Glutamatergic neuron (in vitro differentiated cells): Measurements from ENCODE around the gene TMEM184C. TPM values are rescaled to one million over a fixed set of nuclear protein-coding genes. Genes with fewer than 3 reads are reported as not detected.
A peak's percentile ranks its signal among the peaks of the same experiment; 100 is the strongest.

Experiments
- DNase-seq: peaks from one replicate; pipeline ENCODE4 v3.0.0; 2022
- H3K27ac Mint-ChIP-seq: one replicate; pipeline ENCODE4 v1.8.0; 2020; ENCODE audit warnings: mild to moderate bottlenecking, mixed read lengths, inconsistent platforms; ENCODE audit not compliant: unreplicated experiment
- H3K27me3 Mint-ChIP-seq: one replicate; pipeline ENCODE4 v1.8.0; 2020; ENCODE audit warnings: mild to moderate bottlenecking, moderate library complexity, mixed read lengths, inconsistent platforms; ENCODE audit not compliant: unreplicated experiment
- H3K36me3 Mint-ChIP-seq: one replicate; pipeline ENCODE4 v1.8.0; 2020; ENCODE audit warnings: mild to moderate bottlenecking, mixed read lengths, inconsistent platforms; ENCODE audit not compliant: unreplicated experiment
- H3K4me1 Mint-ChIP-seq: one replicate; pipeline ENCODE4 v1.8.0; 2020; ENCODE audit warnings: mild to moderate bottlenecking, low read depth, mixed read lengths, inconsistent platforms; ENCODE audit not compliant: unreplicated experiment
- H3K4me3 Mint-ChIP-seq: one replicate; pipeline ENCODE4 v1.8.0; 2020; ENCODE audit warnings: mild to moderate bottlenecking, mixed read lengths, inconsistent platforms; ENCODE audit not compliant: unreplicated experiment
- H3K9me3 Mint-ChIP-seq: one replicate; pipeline ENCODE4 v1.8.0; 2020; ENCODE audit warnings: mild to moderate bottlenecking, moderate library complexity, mixed read lengths, inconsistent platforms; ENCODE audit not compliant: unreplicated experiment
- total RNA-seq: library from RNA; stranded (reverse); fragmentation: NEBNext Ultra II Directional; extraction: Animal tissue kit (Norgen Biotek cat#: 25700); gene quantifications from one replicate; pipeline ENCODE4 v1.2.1, GENCODE V29; 2021; ENCODE audit not compliant: unreplicated experiment
- TF ChIP-seq, protein P1 (sequence below): fragments of 200-600 bp; sonication (generic); IDR thresholded peaks from one replicate; pipeline ENCODE4 v1.5.0; 2021; ENCODE audit not compliant: partially characterized antibody, unreplicated experiment

Gene TMEM184C
- total RNA-seq, 1 donor from 2014 or later: 31.6 TPM

DNA sequence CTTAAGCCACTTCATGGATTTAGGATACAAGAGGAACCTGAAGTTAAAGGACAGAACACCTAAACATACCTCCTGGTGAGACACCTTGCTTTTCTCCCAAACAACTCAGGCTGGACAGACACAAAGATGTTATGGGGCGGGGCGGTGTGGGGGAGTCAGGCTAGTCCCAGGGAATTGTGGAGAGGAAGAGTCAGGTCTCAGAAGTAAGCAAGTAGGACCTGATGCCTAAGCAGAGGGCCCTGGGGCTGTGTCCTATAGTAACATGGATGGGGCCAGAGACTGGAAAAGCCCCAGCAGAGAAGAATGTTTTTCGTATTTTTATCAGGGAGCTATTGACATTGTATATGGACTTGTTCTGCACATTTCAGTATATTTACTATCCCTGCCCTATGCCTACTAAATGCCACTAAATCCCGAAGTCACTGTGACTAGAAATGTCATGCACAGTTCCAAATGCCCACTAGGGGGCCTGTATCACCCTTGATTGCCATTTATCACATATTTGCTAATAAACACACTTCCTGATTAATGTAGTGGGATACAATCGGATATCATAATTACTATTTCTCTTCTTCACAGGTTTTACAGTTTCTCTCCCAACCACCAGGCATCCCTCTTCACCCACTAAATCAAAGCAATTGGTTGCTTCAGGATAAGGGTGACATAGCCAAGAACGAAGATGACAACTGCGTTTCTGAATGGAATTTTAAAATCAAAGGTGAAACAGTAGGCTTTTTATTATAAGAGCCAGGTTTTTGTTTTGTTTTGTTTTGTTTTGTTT, 90.9 kb downstream of the TMEM184C start:
- Mint-ChIP-seq H3K4me1 (no peaks in the 10 kb centered on the region), H3K27ac (no peak overlapping the region), H3K9me3 (no peaks in the 10 kb centered on the region), H3K4me3 (no peak overlapping the region), H3K36me3 (no peaks in the 10 kb centered on the region), H3K27me3 (no peaks in the 10 kb centered on the region)
- peak; percentile 46 for DNase-seq
- TF ChIP-seq, protein P1, sequence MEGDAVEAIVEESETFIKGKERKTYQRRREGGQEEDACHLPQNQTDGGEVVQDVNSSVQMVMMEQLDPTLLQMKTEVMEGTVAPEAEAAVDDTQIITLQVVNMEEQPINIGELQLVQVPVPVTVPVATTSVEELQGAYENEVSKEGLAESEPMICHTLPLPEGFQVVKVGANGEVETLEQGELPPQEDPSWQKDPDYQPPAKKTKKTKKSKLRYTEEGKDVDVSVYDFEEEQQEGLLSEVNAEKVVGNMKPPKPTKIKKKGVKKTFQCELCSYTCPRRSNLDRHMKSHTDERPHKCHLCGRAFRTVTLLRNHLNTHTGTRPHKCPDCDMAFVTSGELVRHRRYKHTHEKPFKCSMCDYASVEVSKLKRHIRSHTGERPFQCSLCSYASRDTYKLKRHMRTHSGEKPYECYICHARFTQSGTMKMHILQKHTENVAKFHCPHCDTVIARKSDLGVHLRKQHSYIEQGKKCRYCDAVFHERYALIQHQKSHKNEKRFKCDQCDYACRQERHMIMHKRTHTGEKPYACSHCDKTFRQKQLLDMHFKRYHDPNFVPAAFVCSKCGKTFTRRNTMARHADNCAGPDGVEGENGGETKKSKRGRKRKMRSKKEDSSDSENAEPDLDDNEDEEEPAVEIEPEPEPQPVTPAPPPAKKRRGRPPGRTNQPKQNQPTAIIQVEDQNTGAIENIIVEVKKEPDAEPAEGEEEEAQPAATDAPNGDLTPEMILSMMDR: peak; percentile 97

DNA sequence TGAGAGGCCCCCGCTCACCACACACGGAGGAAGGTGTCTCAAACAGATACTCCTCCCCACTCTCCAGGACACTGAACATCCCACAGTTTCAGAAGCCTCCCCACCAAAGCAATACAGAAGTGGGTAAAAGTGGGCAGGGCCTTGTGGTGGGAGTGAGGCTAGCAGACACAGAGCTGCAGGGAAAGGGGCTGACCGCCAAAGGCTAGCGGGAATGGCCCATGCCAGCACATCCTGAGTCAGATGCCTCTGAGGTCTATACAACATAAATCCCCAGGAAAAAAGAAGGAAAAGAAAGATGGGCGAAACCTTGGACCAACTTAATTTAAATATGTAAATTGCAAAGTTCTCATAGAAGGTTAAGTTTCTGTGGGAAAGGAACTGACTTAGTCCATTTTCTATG, 92.8 kb downstream of the TMEM184C start:
- H3K4me3 Mint-ChIP-seq: no peak overlapping the region
- H3K4me1 Mint-ChIP-seq: no peaks in the 10 kb centered on the region
- no peak overlapping the region for H3K27ac Mint-ChIP-seq
- H3K9me3 Mint-ChIP-seq: no peaks in the 10 kb centered on the region
- DNase-seq: no peak
- TF ChIP-seq, protein P1: no peak
- no peaks in the 10 kb centered on the region for H3K27me3 Mint-ChIP-seq
- no peaks in the 10 kb centered on the region for H3K36me3 Mint-ChIP-seq

DNA sequence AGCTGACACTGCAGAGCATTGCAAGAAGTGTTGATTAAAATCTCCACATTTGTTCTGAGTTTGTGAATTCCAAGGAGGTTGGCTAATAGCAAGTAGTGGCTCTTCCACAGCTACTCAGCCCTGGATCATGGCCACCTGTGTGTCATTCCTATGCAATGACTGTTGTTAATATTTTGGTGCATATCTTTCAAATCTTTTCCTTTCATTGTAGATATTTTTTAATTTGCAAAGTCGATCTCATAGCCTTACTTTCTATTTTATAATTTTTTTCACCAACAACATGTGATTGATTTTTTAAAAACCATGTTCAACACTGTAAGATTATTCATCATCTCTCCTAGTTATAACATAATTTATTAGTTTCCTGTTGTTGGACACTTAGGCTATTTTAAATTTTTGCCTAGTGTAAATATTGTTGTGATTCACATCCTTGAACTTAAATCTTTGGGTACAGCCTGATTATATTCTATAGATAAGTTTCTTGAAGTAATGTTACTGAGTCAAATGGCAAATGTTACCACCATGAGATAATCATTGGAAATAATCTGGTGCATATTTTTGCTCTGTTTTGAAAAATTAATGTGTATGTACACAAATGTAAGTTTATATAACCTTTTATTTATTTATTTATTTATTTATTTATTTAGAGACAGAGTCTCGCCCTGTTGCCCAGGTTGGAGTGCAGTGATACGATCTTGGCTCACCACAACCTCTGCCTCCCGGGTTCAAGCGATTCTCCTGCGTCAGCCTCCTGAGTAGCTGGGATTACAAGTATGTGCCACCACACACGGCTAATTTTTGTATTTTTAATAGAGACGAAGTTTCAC, 97.6 kb downstream of the TMEM184C start:
- H3K4me3 Mint-ChIP-seq: no peak overlapping the region
- H3K27ac Mint-ChIP-seq: no peak overlapping the region

DNA sequence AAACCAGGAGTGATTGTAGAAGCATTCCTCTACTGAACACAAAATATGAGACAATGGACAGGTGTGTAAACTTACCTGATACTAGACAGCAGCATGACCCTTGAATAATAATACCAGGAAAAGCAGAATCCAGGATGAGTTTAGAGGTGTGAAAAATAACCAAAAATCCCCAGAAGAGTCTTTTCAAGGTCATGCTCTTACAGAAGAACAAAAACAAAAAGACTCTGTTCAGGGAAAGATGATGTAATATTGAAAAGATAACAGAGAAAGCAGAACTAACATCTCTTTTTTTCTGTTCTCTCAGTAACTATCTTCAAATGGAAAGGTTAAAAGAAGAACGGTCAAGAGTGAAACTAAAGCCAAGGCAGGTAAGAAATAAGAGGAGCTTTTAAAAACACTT, 100.7 kb downstream of the TMEM184C start:
- DNase-seq: no peak
- Mint-ChIP-seq H3K27me3 (no peaks in the 10 kb centered on the region), H3K4me1 (no peaks in the 10 kb centered on the region), H3K27ac (no peak overlapping the region), H3K36me3 (no peaks in the 10 kb centered on the region), H3K9me3 (no peaks in the 10 kb centered on the region), H3K4me3 (no peak overlapping the region)
- TF ChIP-seq, protein P1: no peak

More for the DNA sequence above, 97.6 kb downstream of the TMEM184C start:
- Mint-ChIP-seq H3K27me3 (no peaks in the 10 kb centered on the region), H3K36me3 (no peaks in the 10 kb centered on the region), H3K4me1 (no peaks in the 10 kb centered on the region), H3K9me3 (no peaks in the 10 kb centered on the region)
- TF ChIP-seq, protein P1: no peak
- no peak for DNase-seq

Other genes starting within 250 kb of the TMEM184C start
- gene EDNRA, start 136.3 kb upstream of the TMEM184C start, total RNA-seq: not detected
- 8.9 TPM for gene PRMT9, start 66.8 kb downstream of the TMEM184C start, total RNA-seq
- gene ARHGAP10, start 114.7 kb downstream of the TMEM184C start, total RNA-seq: 19.7 TPM